ENCODE results near the gene ZBED4. TPM values are rescaled to one million over a fixed set of nuclear protein-coding genes. Genes with fewer than 3 reads are reported as not detected.

ZBED4 gene
- polyA plus RNA-seq, 4 donors, result 16.6 to 18.2 (median 17.5) TPM

GRCh38 chr22:49826603-49827270 is 26.9 kb upstream of the ZBED4 start:
- peak in 1 of 4 donors; percentile 44 for DNase-seq (ENCODE audit: low read depth in 4 of 4, low spot score in 3 of 4)

- no peak for DNase-seq (ENCODE audit: low read depth in 4 of 4, low spot score in 3 of 4)
These were observed 26.3 kb upstream of the ZBED4 start for GRCh38 chr22:49827271-49827852.

GRCh38 chr22:49827853-49828598 is 25.6 kb upstream of the ZBED4 start, which contains the start of gene BRD1:
Gene BRD1, minus strand, starts transcription at chr22:49827873. Its CDS starts 3,556 bp downstream, at chr22:49824317.
- DNase-seq (ENCODE audit: low read depth in 4 of 4, low spot score in 3 of 4), result peak in 3 of 4 donors; percentile 33 to 55 (median 36)

- no peak for DNase-seq (ENCODE audit: low read depth in 4 of 4, low spot score in 3 of 4)
These were observed 25.1 kb upstream of the ZBED4 start for GRCh38 chr22:49828599-49828965.

- DNase-seq (ENCODE audit: low read depth in 4 of 4, low spot score in 3 of 4), result no peak
These were observed 24.4 kb upstream of the ZBED4 start for GRCh38 chr22:49829044-49829853.

GRCh38 chr22:49833340-49834007 is 20.2 kb upstream of the ZBED4 start:
- DNase-seq (ENCODE audit: low read depth in 4 of 4, low spot score in 3 of 4), result no peak

- DNase-seq (ENCODE audit: low read depth in 4 of 4, low spot score in 3 of 4), result no peak
These were observed 14.6 kb upstream of the ZBED4 start for GRCh38 chr22:49838771-49839717.

GRCh38 chr22:49845241-49845640 is 8.4 kb upstream of the ZBED4 start:
- DNase-seq (ENCODE audit: low read depth in 4 of 4, low spot score in 3 of 4), result no peak

GRCh38 chr22:49845666-49846459 is 7.8 kb upstream of the ZBED4 start:
- no peak for DNase-seq (ENCODE audit: low read depth in 4 of 4, low spot score in 3 of 4)

- no peak for DNase-seq (ENCODE audit: low read depth in 4 of 4, low spot score in 3 of 4)
These were observed 5.6 kb upstream of the ZBED4 start for GRCh38 chr22:49847751-49848689.

GRCh38 chr22:49848690-49849160 is 4.9 kb upstream of the ZBED4 start:
- DNase-seq (ENCODE audit: low read depth in 4 of 4, low spot score in 3 of 4), result no peak

- no peak for DNase-seq (ENCODE audit: low read depth in 4 of 4, low spot score in 3 of 4)
These were observed 4.3 kb upstream of the ZBED4 start for GRCh38 chr22:49849161-49850020.

GRCh38 chr22:49850021-49850911 is 3.4 kb upstream of the ZBED4 start:
- DNase-seq (ENCODE audit: low read depth in 4 of 4, low spot score in 3 of 4), result no peak

- no peak for DNase-seq (ENCODE audit: low read depth in 4 of 4, low spot score in 3 of 4)
These were observed 2.5 kb upstream of the ZBED4 start for GRCh38 chr22:49850959-49851802.

Data from right renal pelvis (tissue), 4 donors.